Hepatocyte (in vitro differentiated cells): ENCODE results near the gene MEGF8. TPM values are rescaled to one million over a fixed set of nuclear protein-coding genes. Genes with fewer than 3 reads are reported as not detected.
A peak's percentile ranks its signal among the peaks of the same experiment; 100 is the strongest.

Experiments
- DNase-seq: peaks from one replicate; pipeline ENCODE4 v3.0.0-alpha.2; 2016; ENCODE audit warnings: low spot score
- H2AFZ ChIP-seq: fragments of 200-600 bp; sonication (generic); 2 replicates; pipeline ENCODE4 v1.6.0; 2016; ENCODE audit warnings: antibody characterized with exemption, mild to moderate bottlenecking
- H3K27ac ChIP-seq: fragments of 200-600 bp; sonication (generic); 2 replicates; pipeline ENCODE4 v1.5.1; 2016; ENCODE audit warnings: mild to moderate bottlenecking
- H3K27me3 ChIP-seq: fragments of 200-600 bp; sonication (generic); 2 replicates; pipeline ENCODE4 v1.6.1; 2016
- H3K36me3 ChIP-seq: fragments of 200-600 bp; sonication (generic); replicated peaks from 2 replicates; pipeline ENCODE4 v1.5.1; 2016; ENCODE audit warnings: low read depth; ENCODE audit not compliant: insufficient read depth
- H3K4me1 ChIP-seq: fragments of 200-600 bp; sonication (generic); 2 replicates; pipeline ENCODE4 v1.5.1; 2016; ENCODE audit warnings: mild to moderate bottlenecking, moderate library complexity; ENCODE audit not compliant: insufficient read depth
- H3K4me2 ChIP-seq: fragments of 200-600 bp; sonication (generic); 2 replicates; pipeline ENCODE4 v1.6.0; 2016
- H3K4me3 ChIP-seq: fragments of 200-600 bp; sonication (generic); 2 replicates; pipeline ENCODE4 v1.5.1; 2016; ENCODE audit warnings: mild to moderate bottlenecking
- H3K79me2 ChIP-seq: fragments of 200-600 bp; sonication (generic); 2 replicates; pipeline ENCODE4 v1.6.0; 2017; ENCODE audit warnings: mild to moderate bottlenecking
- H3K9me2 ChIP-seq: fragments of 200-600 bp; sonication (generic); replicated peaks from 2 replicates; pipeline ENCODE4 v1.6.0; 2017; ENCODE audit warnings: mild to moderate bottlenecking; ENCODE audit not compliant: insufficient read depth
- H3K9me3 ChIP-seq: fragments of 200-600 bp; sonication (generic); 2 replicates; pipeline ENCODE4 v1.5.1; 2016; ENCODE audit warnings: low read depth, mild to moderate bottlenecking
- H4K20me1 ChIP-seq: fragments of 200-600 bp; sonication (generic); 2 replicates; pipeline ENCODE4 v1.6.0; 2016; ENCODE audit warnings: mild to moderate bottlenecking; ENCODE audit not compliant: insufficient read depth, poor library complexity, severe bottlenecking
- EZH2 ChIP-seq: fragments of 200-600 bp; sonication (generic); IDR thresholded peaks from 2 replicates; pipeline ENCODE4 v1.6.1; 2016; ENCODE audit warnings: antibody characterized with exemption, mild to moderate bottlenecking, borderline replicate concordance
- EZH2phosphoT487 ChIP-seq: fragments of 200-600 bp; sonication (generic); IDR thresholded peaks from one replicate; pipeline ENCODE4 v1.6.1; 2018; ENCODE audit warnings: antibody characterized with exemption, mild to moderate bottlenecking, low read depth, moderate library complexity; ENCODE audit not compliant: unreplicated experiment, severe bottlenecking
- WGBS: methylation state at CpG from one replicate; pipeline ENCODE4 v1.1.6; 2016; ENCODE audit warnings: low lambda C conversion rate; ENCODE audit errors: missing lambda C conversion rate; 5-methylcytosine and 5-hydroxymethylcytosine counted together
- polyA plus RNA-seq: library from polyadenylated mRNA; unstranded; fragments of >200 nt; fragmentation: Nextera tagmentation; extraction: Ambion mirVana; gene quantifications from 2 replicates; pipeline ENCODE4 v1.2.1, GENCODE V29; 2016
- total RNA-seq: library from RNA; depleted of rRNA; stranded (reverse); fragments of >200 nt; gene quantifications from 2 replicates; pipeline ENCODE4 v1.2.3, GENCODE V29; 2014
- TF ChIP-seq, protein P1 (sequence below): fragments of 200-600 bp; sonication (generic); IDR thresholded peaks from 2 replicates; pipeline ENCODE4 v1.5.1; 2016; ENCODE audit warnings: antibody characterized with exemption, mild to moderate bottlenecking; ENCODE audit not compliant: poor library complexity

The MEGF8 gene
- total and polyA plus RNA-seq, 2 experiments from 2014 or later, result 8.3 to 19.2 TPM

DNA sequence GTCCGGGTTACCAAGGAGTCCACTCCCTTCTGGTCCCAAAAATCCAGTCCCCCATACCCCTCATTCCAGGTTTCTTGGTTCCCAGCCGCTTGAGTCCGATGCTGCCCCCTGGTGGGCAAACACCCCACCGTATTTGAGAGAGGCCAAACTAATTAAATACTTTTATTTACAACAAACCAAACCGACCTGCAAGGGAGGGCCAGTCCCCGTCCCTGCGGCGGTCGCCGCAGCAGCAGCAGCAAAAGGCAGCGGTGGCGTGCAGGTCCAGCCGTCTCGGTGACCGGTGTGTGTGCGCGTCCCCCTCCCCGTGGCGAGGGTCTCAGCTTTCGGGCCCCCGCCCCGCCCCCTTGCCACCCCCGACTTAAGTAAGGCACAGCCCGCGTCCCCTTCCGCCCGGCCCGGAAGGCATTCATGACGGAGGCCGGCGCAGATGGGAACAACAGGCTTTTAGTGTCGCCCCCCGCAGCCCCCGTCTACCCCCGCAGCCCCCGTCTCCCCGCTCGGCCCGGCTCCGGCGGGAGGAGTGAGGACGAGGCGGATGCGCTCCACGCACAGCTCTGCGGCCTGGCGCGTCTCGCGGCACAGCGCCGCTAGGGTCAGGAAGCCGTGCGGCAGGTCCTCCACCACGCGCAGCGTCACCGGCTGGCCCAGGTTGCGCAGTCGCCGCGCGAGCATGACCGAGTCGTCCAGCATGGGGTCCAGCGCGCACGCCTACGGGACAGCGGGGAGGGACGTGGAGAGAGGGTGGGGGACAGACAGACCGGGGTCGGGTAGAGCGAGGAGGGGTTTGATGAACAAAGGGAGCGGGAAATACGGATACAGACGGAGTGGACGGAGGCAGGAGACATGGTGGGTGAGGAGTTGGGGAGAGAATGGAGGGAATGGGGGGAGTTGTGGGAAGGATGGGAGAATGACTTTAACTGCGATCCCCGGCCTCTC lies 76.2 kb downstream of the MEGF8 start:
- H3K4me2 ChIP-seq, result peak overlapping the region; percentile 100
- 1% methylated on average over 58 of the region's 80 CpGs for WGBS
- H3K36me3 ChIP-seq, result no peaks in the 10 kb centered on the region
- peaks cover 7% of the 10 kb centered on the region for H3K79me2 ChIP-seq
- peak; percentile 87 for DNase-seq
- peak overlapping the region; percentile 94 for H2AFZ ChIP-seq
- H3K4me1 ChIP-seq, result peaks cover 7% of the 10 kb centered on the region
- peak overlapping the region; percentile 82 for H3K4me3 ChIP-seq
- no peaks in the 10 kb centered on the region for H4K20me1 ChIP-seq
- H3K9me3 ChIP-seq, result no peaks in the 10 kb centered on the region
- H3K27ac ChIP-seq, result peak overlapping the region; percentile 52
- H3K27me3 ChIP-seq, result no peaks in the 10 kb centered on the region
- no peaks in the 10 kb centered on the region for H3K9me2 ChIP-seq
- TF ChIP-seq, protein P1, sequence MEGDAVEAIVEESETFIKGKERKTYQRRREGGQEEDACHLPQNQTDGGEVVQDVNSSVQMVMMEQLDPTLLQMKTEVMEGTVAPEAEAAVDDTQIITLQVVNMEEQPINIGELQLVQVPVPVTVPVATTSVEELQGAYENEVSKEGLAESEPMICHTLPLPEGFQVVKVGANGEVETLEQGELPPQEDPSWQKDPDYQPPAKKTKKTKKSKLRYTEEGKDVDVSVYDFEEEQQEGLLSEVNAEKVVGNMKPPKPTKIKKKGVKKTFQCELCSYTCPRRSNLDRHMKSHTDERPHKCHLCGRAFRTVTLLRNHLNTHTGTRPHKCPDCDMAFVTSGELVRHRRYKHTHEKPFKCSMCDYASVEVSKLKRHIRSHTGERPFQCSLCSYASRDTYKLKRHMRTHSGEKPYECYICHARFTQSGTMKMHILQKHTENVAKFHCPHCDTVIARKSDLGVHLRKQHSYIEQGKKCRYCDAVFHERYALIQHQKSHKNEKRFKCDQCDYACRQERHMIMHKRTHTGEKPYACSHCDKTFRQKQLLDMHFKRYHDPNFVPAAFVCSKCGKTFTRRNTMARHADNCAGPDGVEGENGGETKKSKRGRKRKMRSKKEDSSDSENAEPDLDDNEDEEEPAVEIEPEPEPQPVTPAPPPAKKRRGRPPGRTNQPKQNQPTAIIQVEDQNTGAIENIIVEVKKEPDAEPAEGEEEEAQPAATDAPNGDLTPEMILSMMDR, result peak; percentile 91
- no peak for TF ChIP-seq EZH2phosphoT487

DNA sequence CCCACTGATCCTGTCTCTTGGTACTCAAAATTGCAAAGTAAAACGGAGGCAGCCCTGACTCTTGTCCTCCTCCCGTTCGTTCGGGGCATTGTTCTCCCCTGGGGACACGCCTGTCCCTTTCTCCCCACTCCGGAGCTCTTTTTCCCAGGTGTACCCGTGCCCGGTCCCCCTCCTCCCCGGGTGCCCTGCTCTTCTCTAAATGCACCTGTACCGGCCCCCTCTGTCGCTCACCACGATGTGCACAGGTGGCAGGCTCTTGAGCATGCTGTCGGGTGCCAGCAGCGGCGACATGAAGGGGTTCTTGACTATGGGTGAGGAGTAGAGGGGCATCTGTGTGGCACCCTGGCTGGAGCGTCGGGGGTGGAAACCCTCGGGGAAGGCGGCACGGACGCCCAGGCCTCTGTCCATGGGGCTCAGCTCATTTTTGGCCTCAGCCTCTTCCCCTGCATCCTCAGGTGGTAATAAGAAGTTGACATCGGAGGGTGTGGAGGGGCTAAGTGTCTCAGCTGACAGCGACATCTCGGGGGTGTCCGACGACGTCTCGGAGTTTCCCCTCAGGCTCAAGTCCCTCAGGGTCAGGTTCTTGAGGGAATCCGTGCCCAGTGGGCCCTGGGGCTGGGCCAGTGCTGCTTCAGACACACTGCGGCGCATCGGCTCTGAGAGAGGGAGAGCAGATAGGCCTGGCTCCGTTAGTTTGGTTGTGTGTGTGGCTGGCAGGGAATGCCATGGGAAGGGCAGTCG lies 77.1 kb downstream of the MEGF8 start:
- DNase-seq, result no peak
- H3K4me2 ChIP-seq, result peak overlapping the region; percentile 100
- peaks cover 4% of the 10 kb centered on the region for H3K79me2 ChIP-seq
- peaks cover 4% of the 10 kb centered on the region for H3K4me1 ChIP-seq
- no peaks in the 10 kb centered on the region for H3K9me3 ChIP-seq
- TF ChIP-seq EZH2phosphoT487, result no peak
- TF ChIP-seq EZH2, result no peak
- TF ChIP-seq, protein P1, result no peak
- H3K27me3 ChIP-seq, result no peaks in the 10 kb centered on the region
- H3K27ac ChIP-seq, result no peak overlapping the region
- no peaks in the 10 kb centered on the region for H3K36me3 ChIP-seq
- peak overlapping the region; percentile 82 for H3K4me3 ChIP-seq
- no peaks in the 10 kb centered on the region for H4K20me1 ChIP-seq
- no peaks in the 10 kb centered on the region for H3K9me2 ChIP-seq
- 42% methylated on average over 30 of the region's 34 CpGs for WGBS
- peak overlapping the region; percentile 94 for H2AFZ ChIP-seq

DNA sequence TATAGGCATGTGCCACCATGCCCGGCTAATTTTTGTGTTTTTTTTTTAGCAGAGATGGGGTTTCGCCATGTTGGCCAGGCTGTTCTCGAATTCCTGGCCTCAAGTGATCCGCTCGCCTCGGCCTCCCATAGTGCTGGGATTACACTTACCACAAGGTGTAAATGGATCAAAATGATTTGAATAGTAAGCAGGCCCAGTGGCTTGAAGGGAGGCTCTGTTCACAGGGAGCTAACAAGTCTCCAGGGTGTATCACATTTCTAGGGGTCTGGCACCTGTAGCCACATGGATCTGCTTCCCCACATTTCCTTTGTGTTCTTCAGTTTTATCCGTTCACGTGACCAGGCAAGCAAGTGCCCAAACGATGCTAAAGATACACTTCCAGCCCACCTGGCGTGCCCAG lies 78.2 kb downstream of the MEGF8 start:
- Histone ChIP-seq H3K27ac (no peak overlapping the region), H3K4me3 (no peak overlapping the region), H3K36me3 (no peaks in the 10 kb centered on the region), H3K27me3 (no peaks in the 10 kb centered on the region), H3K4me2 (no peak overlapping the region), H3K9me2 (no peaks in the 10 kb centered on the region), H3K79me2 (no peaks in the 10 kb centered on the region), H4K20me1 (no peaks in the 10 kb centered on the region), H2AFZ (no peak overlapping the region), H3K9me3 (no peaks in the 10 kb centered on the region), H3K4me1 (no peaks in the 10 kb centered on the region)
- no peak for DNase-seq
- 93% methylated on average over 10 of the region's 10 CpGs for WGBS
- TF ChIP-seq, protein P1, result no peak
- TF ChIP-seq EZH2phosphoT487 (no peak), EZH2 (no peak)
